NOMO-1 treated with DMSO at 0.1 percent for 48 hours (cell line): ENCODE measurements around the gene TRIM62.

Source experiments
- DNase-seq: peaks from one replicate; lab custom pipeline; 2025; ENCODE audit not compliant: unreplicated experiment; lab: John Stamatoyannopoulos, UW

Gene TRIM62

DNA sequence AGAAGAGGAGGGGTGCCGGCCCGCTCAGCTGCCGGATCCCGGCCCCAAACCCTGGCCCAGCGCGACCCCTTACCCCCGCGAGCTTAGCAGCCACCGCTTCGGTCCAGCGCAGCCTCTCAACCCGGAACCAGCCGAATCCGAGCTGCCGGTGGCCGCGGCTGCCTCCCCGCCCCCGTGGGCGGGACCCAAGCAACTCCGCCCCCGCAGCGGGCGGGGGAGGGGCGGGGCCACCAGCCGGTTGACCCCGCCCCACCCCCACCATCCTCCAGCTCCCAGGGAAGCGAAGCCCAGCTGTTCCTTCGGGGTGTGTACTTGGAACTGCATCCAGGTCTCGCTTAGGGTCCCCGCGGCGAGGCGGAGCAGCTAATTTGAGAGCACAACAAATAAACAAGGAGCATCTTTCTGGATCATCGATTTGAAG, at the start of gene TRIM62:
Gene TRIM62, minus strand, starts transcription at position 123 of the 421 bp plus-strand sequence. CDS start 611 bp downstream, outside the sequence.
- DNase-seq, result peak; percentile 44

DNA sequence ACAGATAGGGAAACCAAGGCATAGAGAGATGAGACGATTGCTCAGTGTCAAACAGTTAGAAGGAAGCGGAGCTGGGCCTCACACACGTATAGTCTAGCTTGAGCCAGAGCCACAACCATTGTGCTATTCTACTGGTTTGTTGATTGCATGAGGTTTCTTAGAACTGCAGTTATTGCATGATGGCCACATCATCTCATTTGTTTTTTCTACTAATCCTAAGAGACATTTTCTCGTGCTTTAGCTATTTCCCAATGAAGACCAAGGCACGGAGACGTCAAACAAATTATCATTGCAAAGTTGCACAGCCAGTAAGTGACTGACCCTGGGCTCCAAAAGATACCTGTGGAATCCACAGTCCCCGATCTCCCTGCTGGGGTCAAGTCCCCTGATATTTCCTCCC, 49.3 kb upstream of the TRIM62 start:
- DNase-seq, result no peak

DNA sequence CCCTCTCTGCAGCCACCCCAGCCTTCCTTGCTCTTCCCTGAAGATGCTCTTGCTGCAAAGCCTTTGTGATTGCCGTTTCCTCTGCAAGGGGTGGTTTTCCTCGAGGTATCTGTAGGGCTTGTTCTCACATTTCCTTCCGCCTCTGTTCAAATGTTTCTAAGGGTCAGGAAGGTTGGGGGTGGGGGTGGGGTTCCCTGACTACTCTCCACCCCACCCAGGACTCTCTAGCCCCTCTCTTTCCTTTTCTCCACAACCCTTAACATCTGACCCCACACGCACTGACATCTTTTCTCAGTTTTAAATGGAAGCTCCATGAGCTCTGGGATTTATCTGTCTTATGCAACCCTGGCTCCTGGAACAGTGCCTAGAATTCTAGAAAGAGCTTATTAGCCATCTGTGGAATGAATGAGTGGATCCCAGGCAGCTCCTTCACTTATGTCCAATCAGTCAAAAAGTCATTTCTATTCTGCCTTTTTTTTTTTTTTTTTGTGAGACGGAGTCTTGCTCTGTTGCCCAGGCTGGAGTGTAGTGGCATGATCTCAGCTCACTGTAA, 47.2 kb upstream of the TRIM62 start:
- no peak for DNase-seq

DNA sequence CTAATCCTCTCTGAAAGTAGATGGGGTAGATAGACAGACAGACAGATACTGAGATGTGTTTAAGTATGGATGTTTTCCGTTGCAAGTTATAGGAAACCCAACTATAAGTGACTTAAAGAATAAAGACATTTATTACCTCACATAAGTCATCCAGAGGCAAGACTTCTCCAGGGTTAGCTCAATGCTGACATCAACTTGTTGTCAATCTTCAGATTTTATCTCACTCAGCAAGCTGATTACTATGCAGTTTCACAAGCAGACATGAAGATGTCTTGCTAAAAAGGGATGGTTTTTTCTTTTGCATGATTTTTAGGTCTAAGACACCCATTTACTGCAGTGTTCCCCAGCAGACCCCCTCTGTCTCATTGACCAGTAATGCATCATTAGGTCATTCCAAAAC, 43.7 kb upstream of the TRIM62 start:
- no peak for DNase-seq

DNA sequence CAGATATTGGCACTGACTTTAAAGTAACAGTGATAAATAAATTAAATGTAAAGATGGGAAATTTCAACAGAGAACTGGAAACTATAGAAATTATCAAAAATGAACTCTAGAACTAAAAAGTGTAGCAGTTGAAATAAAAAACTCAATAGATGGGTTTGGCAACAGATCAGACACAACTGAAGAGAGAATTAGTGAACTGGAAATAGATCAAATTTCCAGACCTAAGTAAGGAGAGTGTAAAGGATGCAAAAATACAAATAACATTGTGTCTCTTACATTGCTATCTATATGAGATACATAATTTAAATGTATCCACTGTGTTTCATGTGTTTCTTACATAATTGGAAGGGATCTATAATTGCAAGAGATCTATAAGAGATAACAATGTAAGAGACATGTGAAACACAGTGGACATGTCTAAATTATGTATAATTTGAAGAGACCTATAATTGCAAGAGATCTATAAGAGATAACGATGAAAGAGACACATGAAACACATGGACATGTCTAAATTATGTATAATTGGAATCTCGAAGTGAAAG, 42.4 kb upstream of the TRIM62 start:
- no peak for DNase-seq

DNA sequence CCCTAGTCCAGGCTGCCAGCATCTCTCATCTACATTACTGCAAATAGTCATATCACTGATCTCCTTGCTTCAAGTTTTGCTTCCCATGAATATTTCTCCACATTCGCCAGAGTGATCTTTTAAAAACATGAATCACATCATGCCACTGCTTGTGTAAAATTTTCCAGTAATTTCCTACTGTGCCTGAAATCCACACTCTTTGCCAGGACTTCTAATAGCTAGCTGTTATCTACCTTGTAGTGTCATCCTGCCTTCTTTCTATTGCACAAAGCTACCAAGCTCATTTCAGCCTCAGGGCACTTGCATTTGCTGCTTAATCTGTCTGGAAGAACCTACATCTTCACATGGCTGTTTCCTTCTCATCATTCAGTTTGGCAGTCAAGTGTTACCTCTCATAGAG, 40.5 kb upstream of the TRIM62 start:
- DNase-seq, result no peak

DNA sequence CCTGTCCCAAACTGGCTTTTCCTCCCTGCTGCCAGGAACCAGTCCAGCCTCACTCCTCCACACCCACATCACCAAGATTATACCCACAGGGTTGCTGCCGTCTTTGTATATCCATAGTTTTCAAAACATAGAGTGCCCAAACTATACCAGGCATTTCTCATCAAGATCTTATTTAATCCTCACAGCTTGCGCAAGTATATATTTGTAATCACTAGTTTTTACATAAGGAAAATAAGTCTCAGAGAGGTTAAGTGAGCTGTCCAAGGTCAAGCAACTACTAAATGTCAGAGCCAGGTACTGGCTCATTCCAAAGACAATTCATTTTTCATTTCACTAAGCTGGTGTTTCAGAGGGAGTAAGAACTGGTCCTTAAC, 39.5 kb upstream of the TRIM62 start:
- DNase-seq, result no peak

DNA sequence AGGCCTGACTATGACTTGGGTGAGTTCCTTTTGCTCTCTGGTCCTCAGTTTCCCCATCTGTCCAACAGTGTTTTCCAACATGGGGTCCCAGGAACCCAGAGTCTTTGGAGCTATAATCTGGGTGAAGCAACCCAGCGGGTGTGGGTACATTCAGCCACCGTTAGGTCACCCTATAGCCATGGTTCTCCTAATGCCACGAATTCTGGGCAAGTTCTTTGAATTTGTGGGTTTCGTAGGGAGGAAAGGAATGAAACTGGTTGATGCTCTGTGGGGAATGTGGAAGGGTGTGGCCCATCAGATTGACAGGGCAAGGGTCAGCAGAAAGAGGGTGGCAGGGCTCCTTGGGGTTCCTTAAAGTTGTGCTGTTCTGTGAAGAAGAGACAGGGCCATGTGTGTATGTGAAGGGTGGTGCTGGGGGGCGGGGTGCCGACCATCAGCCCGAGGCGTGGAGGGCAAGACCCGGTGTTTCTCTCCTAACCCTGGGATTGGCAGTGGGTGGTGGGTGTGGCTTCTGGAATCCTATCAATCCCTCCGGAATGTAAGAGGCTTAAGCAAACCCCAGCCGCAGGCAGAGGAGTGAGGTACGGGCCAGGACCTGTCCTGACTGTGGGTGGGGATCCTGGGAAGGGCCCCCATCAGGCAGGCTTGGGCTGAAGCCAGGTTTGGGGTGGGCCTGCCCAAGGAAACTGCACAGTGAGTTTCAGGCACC, 39.0 kb upstream of the TRIM62 start:
- DNase-seq, result no peak

DNA sequence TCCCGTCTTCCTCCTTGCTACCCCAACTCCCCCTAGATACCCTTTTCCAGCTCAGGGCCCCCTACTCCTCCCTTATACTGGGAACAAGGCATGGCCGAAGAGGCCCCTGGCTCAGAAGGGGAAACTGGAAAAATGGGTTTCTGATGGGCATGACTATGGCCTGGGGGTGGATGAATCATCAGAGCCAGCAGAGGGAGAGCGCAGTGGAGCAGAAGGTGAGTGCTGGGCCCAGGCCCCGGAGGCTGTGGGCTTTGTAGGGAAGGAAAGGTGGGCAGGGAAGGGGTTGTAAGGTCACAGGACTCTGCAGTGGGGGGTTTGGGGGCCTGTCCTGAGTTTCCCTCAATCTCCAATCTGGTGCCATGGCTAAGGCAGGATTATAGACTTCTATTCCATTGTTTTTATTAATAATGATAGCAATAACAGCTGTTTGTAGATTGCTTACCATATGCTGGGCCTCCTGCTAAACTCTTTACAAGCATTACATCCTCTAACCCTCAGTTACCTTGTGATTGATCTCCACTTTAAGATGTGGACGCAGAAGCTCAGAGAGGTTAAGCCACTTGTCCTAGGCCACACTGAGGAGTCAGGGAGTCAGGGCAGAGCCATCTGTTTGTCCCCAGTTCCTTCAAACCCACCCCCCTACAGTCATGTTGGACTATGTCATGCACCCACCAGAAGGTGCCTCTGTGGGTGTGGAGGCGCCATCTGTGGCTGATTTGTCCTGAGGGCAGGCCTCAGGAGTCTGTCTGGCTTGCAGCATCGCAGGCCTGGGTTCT, 38.2 kb upstream of the TRIM62 start:
- DNase-seq, result no peak

DNA sequence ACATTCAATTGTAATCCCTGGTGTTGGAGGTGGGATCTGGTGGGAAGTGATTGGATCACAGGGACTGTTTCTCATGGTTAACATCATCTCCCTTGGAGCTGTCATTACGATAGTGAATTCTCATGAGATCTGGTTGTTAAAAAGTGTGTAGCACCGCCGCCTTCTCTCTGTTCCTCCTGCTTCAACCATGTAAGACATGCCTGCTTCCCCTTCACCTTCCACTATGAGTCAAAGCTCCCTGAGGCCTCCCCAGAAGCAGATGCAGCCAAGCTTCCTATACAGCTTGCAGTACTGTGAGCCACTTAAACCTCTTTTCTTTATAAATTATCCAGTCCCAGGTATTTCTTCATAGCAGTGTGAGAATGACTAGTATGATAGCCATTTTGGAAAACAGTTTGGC, 30.1 kb upstream of the TRIM62 start:
- no peak for DNase-seq

DNA sequence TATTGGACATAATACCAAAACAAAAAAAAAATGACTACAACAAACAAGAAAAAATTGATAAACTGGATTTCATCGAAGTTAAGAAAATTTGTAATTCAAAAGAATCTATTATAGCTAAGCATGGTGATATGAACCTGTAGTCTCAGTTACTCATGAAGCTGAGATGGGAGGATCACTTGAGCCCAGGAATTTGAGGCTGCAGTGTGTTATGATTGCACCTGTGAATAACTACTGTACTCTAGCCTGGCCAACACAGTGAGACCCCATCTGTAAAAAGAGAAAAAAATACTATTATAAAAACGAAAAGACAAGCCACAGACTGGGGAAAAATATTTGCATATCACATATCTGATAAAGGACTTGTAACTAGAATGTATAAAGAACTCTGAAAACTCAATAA, 24.5 kb upstream of the TRIM62 start:
- no peak for DNase-seq

DNA sequence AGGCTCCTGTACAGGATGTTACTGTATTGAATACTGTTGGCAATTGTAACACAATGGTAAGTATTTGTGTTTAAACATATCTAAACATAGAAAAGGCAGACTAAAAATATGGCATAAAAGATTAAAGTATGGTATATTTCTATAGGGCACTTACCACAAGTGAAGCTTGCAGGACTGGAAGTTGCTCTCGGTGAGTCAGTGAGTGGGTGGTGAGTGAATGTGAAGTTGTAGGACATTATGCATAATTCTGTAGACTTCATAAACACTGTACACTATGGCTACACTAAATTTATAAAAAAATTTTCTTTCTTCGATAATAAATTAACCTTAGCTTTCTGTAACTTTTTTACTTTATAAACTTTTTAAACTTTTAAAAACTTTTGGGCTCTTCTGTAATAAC, 13.7 kb upstream of the TRIM62 start:
- no peak for DNase-seq

DNA sequence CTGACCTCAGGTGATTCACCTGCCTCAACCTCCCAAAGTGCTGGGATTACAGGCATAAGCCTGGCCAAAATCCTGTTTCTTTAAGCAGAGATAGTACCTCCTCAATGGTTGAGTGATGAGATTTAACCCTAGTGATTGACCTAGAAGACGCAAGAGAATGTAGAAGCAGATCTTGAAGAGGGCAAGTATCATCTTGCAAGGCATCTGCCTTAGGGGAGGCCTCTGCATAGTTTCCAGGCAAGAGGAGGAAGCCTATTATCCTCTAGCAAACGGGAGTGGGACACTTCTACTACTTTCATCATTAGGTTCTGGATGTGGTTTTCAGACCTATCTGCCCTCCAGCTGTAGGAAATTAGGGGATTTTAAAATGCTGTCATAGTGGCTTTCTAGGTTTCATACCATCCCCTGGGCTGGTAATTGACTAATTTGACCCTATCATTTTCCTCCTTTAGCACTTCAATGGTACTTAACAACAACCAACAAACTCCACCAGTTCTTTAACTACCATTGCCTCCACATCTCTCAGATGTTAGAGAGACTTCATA, 10.0 kb upstream of the TRIM62 start:
- no peak for DNase-seq

DNA sequence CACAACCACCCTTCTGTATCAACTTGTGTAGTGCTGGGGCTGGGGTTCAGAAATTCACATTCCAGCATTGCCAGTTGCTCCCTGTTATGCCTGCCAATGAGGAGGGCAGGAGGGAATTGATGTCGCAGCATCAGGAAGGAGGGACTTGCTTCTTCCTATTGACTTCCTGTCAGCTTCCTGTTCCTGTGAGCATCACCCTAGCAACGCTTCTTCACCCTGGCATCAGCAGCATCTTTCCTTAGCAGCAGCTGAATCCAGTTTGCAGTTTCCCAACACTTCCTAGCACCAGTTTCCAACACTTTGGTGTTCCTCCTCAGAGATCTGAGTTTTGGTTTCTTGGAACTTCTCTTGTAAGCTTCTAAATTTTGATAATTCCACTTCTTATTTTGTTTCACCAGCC, 8.9 kb upstream of the TRIM62 start:
- DNase-seq, result no peak

DNA sequence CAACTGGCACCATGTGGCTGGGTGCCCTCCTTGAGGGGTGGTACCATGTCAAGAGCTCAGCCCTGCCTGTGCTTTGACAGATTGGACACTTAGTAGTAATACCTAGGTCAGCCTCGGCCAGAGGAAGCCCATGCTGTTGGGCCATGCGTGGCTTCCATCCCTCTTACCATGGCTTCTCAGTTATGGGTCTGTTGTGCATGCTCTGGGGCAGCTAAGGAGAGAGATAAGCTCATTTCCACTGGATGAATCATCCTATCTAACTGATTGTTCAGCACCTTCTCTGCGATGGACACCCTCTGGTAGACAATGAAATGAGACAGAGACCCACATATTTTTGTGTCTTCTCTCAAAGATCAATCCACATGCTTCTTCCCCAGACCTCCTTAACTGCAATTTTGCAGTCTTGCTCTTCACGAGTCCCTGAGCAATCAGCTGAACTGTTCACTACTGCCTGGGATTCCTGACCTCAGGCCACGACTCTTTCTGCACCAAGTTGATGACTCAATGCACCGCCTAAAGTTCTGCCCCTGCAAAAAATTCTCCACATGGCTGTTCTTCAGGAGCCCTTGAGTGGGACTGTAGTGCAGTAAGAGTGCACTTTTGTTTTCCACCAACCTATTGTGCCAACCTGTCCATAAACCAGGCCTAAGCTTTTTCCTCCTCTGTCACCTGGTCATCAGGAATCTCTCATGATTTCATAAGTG, 6.9 kb upstream of the TRIM62 start:
- DNase-seq, result no peak

DNA sequence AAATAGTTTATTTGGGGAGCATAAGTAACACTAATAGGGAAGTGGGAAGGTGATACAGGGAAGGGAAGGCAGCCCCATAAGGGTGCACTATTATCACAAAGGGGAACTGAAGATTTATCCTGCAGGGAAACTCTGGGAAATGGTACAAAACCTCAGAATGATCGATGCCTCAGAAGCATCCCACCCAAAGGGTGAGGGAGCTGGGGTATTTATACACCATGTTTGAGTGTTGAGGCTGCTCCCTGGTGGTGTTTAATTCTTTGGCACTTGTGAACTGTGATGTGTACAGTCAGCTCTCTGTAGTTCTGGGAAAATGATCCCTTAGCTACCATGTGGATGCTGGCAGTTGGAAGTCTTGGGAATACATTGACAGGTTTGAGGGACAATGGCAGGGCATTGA, 5.1 kb upstream of the TRIM62 start:
- DNase-seq, result no peak

DNA sequence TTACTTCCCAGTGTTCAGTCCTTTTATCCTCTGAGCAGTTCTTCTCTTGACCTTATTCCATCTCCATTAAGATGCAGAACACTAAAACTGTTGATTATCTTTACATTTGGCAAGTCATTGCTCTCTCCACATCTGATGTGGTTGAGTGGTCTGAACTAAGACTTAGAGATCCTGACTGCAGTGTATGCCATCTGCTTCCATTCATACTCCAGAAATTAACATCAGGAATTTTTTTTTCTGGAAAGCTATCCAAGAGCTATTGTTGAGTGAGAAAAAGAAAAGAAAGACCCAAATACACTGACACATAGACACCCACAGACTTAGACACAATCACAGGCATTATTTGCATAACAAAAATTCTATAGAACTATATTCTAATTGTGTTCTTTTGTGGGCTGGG, 3.7 kb upstream of the TRIM62 start:
- DNase-seq, result no peak

DNA sequence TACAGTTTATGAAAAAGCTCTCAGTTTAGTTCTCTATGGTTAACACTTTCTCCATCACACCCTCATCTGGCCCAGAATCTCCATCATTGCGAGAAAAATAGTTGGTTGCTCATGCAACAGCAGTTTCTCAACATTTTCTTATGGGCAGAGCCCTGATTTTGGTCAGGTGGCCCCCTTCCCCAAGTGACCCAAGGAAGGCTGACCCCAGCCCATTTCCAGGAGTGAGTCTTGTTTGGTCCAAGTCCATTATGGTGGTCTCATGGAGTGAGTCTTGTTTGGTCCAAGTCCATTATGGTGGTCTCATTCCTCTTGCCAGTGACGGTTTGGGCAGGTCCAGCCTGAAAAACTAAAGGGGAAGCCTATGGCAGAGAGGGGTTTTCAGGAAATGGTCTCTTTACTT, 1.5 kb upstream of the TRIM62 start:
- no peak for DNase-seq

DNA sequence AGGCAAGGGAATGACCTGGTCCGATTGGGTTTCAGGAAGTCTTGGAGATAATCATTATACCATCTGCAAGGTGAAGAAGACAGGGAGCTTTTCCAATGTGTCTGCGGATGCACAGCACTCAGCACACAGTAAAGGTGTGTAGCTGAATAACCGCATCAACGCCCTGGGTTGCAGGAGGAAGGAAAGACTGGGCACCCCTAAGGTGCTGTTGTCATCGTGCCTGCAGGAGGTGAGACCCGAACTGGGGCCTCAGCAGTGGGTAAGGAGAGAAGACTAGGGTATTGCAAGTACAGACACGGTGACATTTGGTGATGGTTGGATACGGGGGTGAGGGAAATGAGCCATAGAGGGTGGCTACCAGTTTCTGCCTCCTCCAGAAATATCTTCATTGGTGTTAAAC, 1.1 kb upstream of the TRIM62 start:
- DNase-seq, result no peak

DNA sequence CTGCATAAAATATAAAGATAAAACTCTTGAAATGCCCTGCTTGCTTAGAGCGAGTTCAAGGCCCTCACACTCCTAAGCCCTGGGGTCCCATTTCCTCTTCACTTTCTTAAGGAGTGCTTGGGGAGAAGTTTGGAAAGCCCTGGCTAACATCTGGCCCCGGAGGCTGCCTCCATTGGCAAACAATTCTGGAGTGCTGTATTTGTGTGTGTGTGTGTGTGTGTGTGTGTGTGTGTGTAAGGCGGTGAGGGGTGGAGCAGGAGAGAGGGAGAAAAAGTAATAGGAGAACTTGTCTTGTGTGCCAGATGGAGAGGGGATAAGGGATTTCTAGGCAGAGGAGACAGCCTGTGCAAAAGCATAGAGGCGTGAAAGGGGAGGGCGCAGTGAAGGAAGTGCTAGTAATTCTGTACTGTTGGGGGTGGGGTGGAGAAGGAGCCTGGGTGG, 578 bp upstream of the TRIM62 start:
- no peak for DNase-seq
